ENCODE results near the gene C14orf132. TPM values are rescaled to one million over a fixed set of nuclear protein-coding genes. Genes with fewer than 3 reads are reported as not detected.

C14orf132 gene
- total RNA-seq, 2 donors from 2014 or later = 12.3 to 21.9 TPM

DNA sequence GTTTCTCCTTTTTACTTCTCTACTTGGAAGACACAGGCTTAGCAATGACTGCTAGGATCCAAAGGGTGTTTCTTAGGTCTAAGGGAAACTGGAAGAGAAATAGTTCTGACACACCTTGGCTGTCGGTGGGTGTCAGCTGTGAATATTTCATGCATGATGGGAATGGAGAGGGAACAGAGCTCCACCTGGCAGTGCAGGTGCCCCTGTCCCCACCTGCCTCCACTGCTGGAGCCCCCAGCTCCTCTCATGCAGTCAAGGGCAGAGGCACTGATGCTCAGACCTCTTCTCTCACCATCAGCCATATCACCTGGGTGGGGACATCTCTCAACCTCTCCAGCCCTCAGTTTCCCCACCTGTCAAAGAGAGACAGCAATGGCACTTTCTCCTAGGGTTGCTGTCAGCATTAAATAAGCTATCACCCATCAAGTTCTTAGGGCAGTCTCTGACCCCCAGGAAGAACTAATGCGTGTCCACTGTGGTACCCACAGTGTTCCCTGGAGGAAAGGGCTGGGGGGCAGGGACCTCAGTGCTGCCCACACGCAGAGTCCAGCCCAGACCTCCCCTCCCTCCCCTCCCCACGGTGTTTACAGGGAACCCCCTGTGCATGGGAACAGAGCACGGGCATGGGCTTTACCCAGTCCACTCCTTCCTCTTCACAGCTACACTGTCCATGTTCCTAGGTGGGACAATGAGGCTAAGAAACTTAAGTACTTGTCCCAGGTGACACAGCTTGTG is 69.1 kb downstream of the C14orf132 start:
- DNase-seq = no peak
- no peak overlapping the region for H3K27ac Mint-ChIP-seq
- H3K36me3 ChIP-seq (ENCODE audit: control insufficient read depth, insufficient read depth, low read length) = no peaks in the 10 kb centered on the region
- 81 to 83% methylated on average over 1 to 5 of the region's 5 CpGs for WGBS, 2 experiments (ENCODE audit: insufficient coverage in 1 of 2, insufficient read length in 1 of 2)
- H3K4me3 ChIP-seq (ENCODE audit: low read length) = no peak overlapping the region
- H3K27me3 Mint-ChIP-seq (ENCODE audit: insufficient read depth) = peaks cover 8% of the 10 kb centered on the region
- TF ChIP-seq, protein P1, sequence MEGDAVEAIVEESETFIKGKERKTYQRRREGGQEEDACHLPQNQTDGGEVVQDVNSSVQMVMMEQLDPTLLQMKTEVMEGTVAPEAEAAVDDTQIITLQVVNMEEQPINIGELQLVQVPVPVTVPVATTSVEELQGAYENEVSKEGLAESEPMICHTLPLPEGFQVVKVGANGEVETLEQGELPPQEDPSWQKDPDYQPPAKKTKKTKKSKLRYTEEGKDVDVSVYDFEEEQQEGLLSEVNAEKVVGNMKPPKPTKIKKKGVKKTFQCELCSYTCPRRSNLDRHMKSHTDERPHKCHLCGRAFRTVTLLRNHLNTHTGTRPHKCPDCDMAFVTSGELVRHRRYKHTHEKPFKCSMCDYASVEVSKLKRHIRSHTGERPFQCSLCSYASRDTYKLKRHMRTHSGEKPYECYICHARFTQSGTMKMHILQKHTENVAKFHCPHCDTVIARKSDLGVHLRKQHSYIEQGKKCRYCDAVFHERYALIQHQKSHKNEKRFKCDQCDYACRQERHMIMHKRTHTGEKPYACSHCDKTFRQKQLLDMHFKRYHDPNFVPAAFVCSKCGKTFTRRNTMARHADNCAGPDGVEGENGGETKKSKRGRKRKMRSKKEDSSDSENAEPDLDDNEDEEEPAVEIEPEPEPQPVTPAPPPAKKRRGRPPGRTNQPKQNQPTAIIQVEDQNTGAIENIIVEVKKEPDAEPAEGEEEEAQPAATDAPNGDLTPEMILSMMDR (conservative IDR thresholded peaks at IDR 0.05) = no peak
- no peak overlapping the region for H3K9ac ChIP-seq (ENCODE audit: extremely low read depth, low read length, poor library complexity, severe bottlenecking)
- H3K4me1 Mint-ChIP-seq = no peaks in the 10 kb centered on the region
- H3K9me3 ChIP-seq (ENCODE audit: control insufficient read depth, low read length) = peaks cover 11% of the 10 kb centered on the region
- H3K4me3 Mint-ChIP-seq = no peak overlapping the region
- no peaks in the 10 kb centered on the region for H3K36me3 Mint-ChIP-seq (ENCODE audit: low read depth)
- no peak overlapping the region for H3K27ac ChIP-seq (ENCODE audit: low read depth, low read length)
- no peaks in the 10 kb centered on the region for H3K27me3 ChIP-seq (ENCODE audit: control insufficient read depth, insufficient read depth, low read length, poor library complexity, severe bottlenecking)
- peaks cover 21% of the 10 kb centered on the region for H3K9me3 Mint-ChIP-seq
- no peaks in the 10 kb centered on the region for H3K4me1 ChIP-seq (ENCODE audit: control insufficient read depth, insufficient read depth, low read length)

DNA sequence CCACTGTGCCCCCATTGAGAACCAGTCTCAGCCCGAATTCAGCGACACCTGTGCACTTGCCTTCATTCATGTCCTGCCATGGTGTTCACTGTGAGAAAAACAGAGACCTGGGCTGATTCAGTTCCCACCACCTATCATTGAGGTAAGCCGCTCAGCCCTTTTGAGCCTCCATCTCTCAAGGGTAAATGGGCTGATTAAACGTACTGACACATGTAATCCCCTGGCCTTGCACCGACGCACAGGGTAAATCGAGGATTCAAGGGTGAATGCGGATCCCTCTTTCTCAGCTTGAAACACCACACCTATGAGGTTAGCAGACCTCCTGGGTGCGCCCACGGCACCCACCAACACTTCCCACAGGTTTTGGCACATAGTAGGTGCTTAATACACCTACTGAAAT is 69.7 kb downstream of the C14orf132 start:
- peaks cover 8% of the 10 kb centered on the region for H3K27me3 Mint-ChIP-seq (ENCODE audit: insufficient read depth)
- 95 to 98% methylated on average over 4 to 10 of the region's 10 CpGs for WGBS, 2 experiments (ENCODE audit: insufficient coverage in 1 of 2, insufficient read length in 1 of 2)
- Histone ChIP-seq H3K27me3 (ENCODE audit: control insufficient read depth, insufficient read depth, low read length, poor library complexity, severe bottlenecking) (no peaks in the 10 kb centered on the region), H3K4me1 (ENCODE audit: control insufficient read depth, insufficient read depth, low read length) (no peaks in the 10 kb centered on the region), H3K27ac (ENCODE audit: low read depth, low read length) (no peak overlapping the region), H3K4me3 (ENCODE audit: low read length) (no peak overlapping the region), H3K9ac (ENCODE audit: extremely low read depth, low read length, poor library complexity, severe bottlenecking) (no peak overlapping the region), H3K36me3 (ENCODE audit: control insufficient read depth, insufficient read depth, low read length) (no peaks in the 10 kb centered on the region), H3K9me3 (ENCODE audit: control insufficient read depth, low read length) (peaks cover 18% of the 10 kb centered on the region)
- TF ChIP-seq, protein P1 (conservative IDR thresholded peaks at IDR 0.05) = no peak
- peaks cover 28% of the 10 kb centered on the region for H3K9me3 Mint-ChIP-seq
- no peaks in the 10 kb centered on the region for H3K4me1 Mint-ChIP-seq
- H3K27ac Mint-ChIP-seq = no peak overlapping the region
- DNase-seq = no peak
- H3K36me3 Mint-ChIP-seq (ENCODE audit: low read depth) = no peaks in the 10 kb centered on the region
- H3K4me3 Mint-ChIP-seq = no peak overlapping the region

DNA sequence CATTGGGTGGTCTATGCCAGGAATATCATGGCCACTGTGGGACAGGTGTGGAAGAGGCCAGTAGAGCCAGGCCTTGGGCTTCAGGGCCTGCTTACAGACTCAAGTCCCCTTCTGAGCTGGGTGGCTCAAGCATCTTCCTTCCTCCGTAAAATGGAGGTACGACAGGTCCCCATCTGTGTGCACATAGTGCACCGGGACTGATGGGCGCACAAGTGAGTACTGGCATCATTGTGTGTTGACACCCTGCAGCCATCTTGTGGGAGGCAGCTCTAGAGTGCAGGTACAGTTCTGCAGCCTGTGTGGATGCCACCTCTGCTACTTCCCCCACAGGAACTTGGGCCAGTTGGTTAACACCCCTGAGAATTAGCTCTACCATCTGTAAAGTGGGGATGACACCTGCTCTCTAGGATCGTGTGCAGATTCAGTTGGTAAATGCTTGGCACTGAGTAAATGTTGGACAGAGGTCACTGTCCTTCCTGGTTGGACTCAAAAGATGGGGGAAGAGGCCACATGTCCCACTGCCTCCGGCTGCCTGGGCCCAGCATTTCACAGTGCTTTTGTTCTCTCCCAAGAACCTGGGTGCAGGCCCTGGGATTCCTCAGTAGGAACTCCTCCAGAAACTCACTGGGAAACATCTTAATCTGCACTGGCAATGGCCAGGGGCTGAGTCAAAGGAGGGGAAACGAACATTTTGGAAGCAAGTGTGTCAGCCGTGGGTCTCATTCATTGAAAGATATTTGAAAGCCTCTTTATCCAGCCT is 70.6 kb downstream of the C14orf132 start:
- Mint-ChIP-seq H3K9me3 (peaks cover 36% of the 10 kb centered on the region), H3K36me3 (ENCODE audit: low read depth) (no peaks in the 10 kb centered on the region)
- 91 to 100% methylated on average over 4 to 8 of the region's 8 CpGs for WGBS, 2 experiments (ENCODE audit: insufficient coverage in 1 of 2, insufficient read length in 1 of 2)

More for the DNA sequence above, 70.6 kb downstream of the C14orf132 start:
- H3K4me3 Mint-ChIP-seq = no peak overlapping the region
- Histone ChIP-seq H3K4me1 (ENCODE audit: control insufficient read depth, insufficient read depth, low read length) (no peaks in the 10 kb centered on the region), H3K9ac (ENCODE audit: extremely low read depth, low read length, poor library complexity, severe bottlenecking) (no peak overlapping the region), H3K27me3 (ENCODE audit: control insufficient read depth, insufficient read depth, low read length, poor library complexity, severe bottlenecking) (no peaks in the 10 kb centered on the region), H3K4me3 (ENCODE audit: low read length) (no peak overlapping the region), H3K27ac (ENCODE audit: low read depth, low read length) (no peak overlapping the region), H3K9me3 (ENCODE audit: control insufficient read depth, low read length) (peaks cover 27% of the 10 kb centered on the region), H3K36me3 (ENCODE audit: control insufficient read depth, insufficient read depth, low read length) (no peaks in the 10 kb centered on the region)
- TF ChIP-seq, protein P1 (conservative IDR thresholded peaks at IDR 0.05) = no peak
- H3K4me1 Mint-ChIP-seq = no peaks in the 10 kb centered on the region
- no peak overlapping the region for H3K27ac Mint-ChIP-seq
- peaks cover 11% of the 10 kb centered on the region for H3K27me3 Mint-ChIP-seq (ENCODE audit: insufficient read depth)
- no peak for DNase-seq

All from endodermal cell (in vitro differentiated cells).